Smooth muscle cell (in vitro differentiated cells): ENCODE measurements around the gene KIF7. TPM values are rescaled to one million over a fixed set of nuclear protein-coding genes. Genes with fewer than 3 reads are reported as not detected.

ENCODE experiments used
- DNase-seq: peaks from one replicate; lab custom pipeline; 2025; ENCODE audit not compliant: unreplicated experiment; lab: John Stamatoyannopoulos, UW
- H2AFZ ChIP-seq: fragments of 200-600 bp; sonication (generic); 2 replicates; pipeline ENCODE4 v1.6.0; 2016; ENCODE audit warnings: antibody characterized with exemption, low read depth, mild to moderate bottlenecking
- H3F3A ChIP-seq: fragments of 200-600 bp; sonication (generic); 2 replicates; pipeline ENCODE4 v1.6.0; 2017; ENCODE audit warnings: antibody characterized with exemption, low read depth
- H3K27ac ChIP-seq: fragments of 200-600 bp; sonication (generic); 2 replicates; pipeline ENCODE4 v1.5.1; 2016; ENCODE audit warnings: low read depth, mild to moderate bottlenecking
- H3K27me3 ChIP-seq: fragments of 200-600 bp; sonication (generic); 2 replicates; pipeline ENCODE4 v1.6.1; 2016; ENCODE audit warnings: low read depth, mild to moderate bottlenecking
- H3K36me3 ChIP-seq: fragments of 200-600 bp; sonication (generic); 2 replicates; pipeline ENCODE4 v1.5.1; 2016; ENCODE audit warnings: low read depth
- H3K4me1 ChIP-seq: fragments of 200-600 bp; sonication (generic); 2 replicates; pipeline ENCODE4 v1.5.1; 2016; ENCODE audit warnings: low read depth
- H3K4me2 ChIP-seq: fragments of 200-600 bp; sonication (generic); 2 replicates; pipeline ENCODE4 v1.6.0; 2016; ENCODE audit warnings: mild to moderate bottlenecking
- H3K4me3 ChIP-seq: fragments of 200-600 bp; sonication (generic); 2 replicates; pipeline ENCODE4 v1.5.1; 2016; ENCODE audit warnings: mild to moderate bottlenecking
- H3K79me2 ChIP-seq: fragments of 200-600 bp; sonication (generic); 2 replicates; pipeline ENCODE4 v1.6.0; 2016; ENCODE audit warnings: low read depth, mild to moderate bottlenecking
- H3K9ac ChIP-seq: fragments of 200-600 bp; sonication (generic); 2 replicates; pipeline ENCODE4 v1.6.0; 2016; ENCODE audit warnings: low read depth
- H3K9me3 ChIP-seq: fragments of 200-600 bp; sonication (generic); replicated peaks from 2 replicates; pipeline ENCODE4 v1.5.1; 2016; ENCODE audit warnings: low read depth
- H4K20me1 ChIP-seq: fragments of 200-600 bp; sonication (generic); 2 replicates; pipeline ENCODE4 v1.6.0; 2016; ENCODE audit warnings: low read depth
- CTCF ChIP-seq: fragments of 200-600 bp; sonication (generic); IDR thresholded peaks from 2 replicates; pipeline ENCODE4 v1.5.1; 2017; ENCODE audit warnings: borderline replicate concordance, mild to moderate bottlenecking, antibody characterized with exemption; ENCODE audit not compliant: insufficient read depth, poor library complexity, severe bottlenecking
- WGBS: methylation state at CpG from one replicate; pipeline ENCODE4 v1.1.7; 2016; ENCODE audit warnings: low lambda C conversion rate; 5-methylcytosine and 5-hydroxymethylcytosine counted together
- polyA plus RNA-seq: library from polyadenylated mRNA; unstranded; fragments of >200 nt; fragmentation: Nextera tagmentation; extraction: Ambion mirVana; gene quantifications from 2 replicates; pipeline ENCODE4 v1.2.1, GENCODE V29; 2016
- total RNA-seq: library from RNA; depleted of rRNA; stranded (reverse); fragments of >200 nt; gene quantifications from 2 replicates; pipeline ENCODE4 v1.2.3, GENCODE V29; 2014

Gene KIF7
- total and polyA plus RNA-seq, 2 experiments from 2014 or later: 4.8 to 7.6 TPM

- H4K20me1 ChIP-seq: no peaks in the 10 kb centered on the region
- H3K9ac ChIP-seq: no peak overlapping the region
- no peaks in the 10 kb centered on the region for H3K4me1 ChIP-seq
- no peak overlapping the region for H2AFZ ChIP-seq
- no peak overlapping the region for H3K27ac ChIP-seq
- no peaks in the 10 kb centered on the region for H3F3A ChIP-seq
- no peak for DNase-seq
- H3K9me3 ChIP-seq: no peaks in the 10 kb centered on the region
- no peak for TF ChIP-seq CTCF
- peaks cover 23% of the 10 kb centered on the region for H3K27me3 ChIP-seq
- no peak overlapping the region for H3K4me3 ChIP-seq
- no peaks in the 10 kb centered on the region for H3K36me3 ChIP-seq
- WGBS: 56% methylated on average over 1 of the region's 1 CpG
- no peaks in the 10 kb centered on the region for H3K79me2 ChIP-seq
- H3K4me2 ChIP-seq: no peak overlapping the region
These were observed 39.9 kb upstream of the KIF7 start for GRCh38 chr15:89695198-89695597.

GRCh38 chr15:89693696-89694095 is 38.4 kb upstream of the KIF7 start:
- H3K4me2 ChIP-seq: no peak overlapping the region
- H3F3A ChIP-seq: no peaks in the 10 kb centered on the region
- no peaks in the 10 kb centered on the region for H3K4me1 ChIP-seq
- peaks cover 12% of the 10 kb centered on the region for H3K27me3 ChIP-seq
- no peak overlapping the region for H2AFZ ChIP-seq
- H3K36me3 ChIP-seq: no peaks in the 10 kb centered on the region
- H3K27ac ChIP-seq: no peak overlapping the region
- no peaks in the 10 kb centered on the region for H4K20me1 ChIP-seq
- no peaks in the 10 kb centered on the region for H3K9me3 ChIP-seq
- no peak for DNase-seq
- no peak for TF ChIP-seq CTCF
- H3K4me3 ChIP-seq: no peak overlapping the region
- 55% methylated on average over 1 of the region's 1 CpG for WGBS
- no peak overlapping the region for H3K9ac ChIP-seq
- H3K79me2 ChIP-seq: no peaks in the 10 kb centered on the region

DNA sequence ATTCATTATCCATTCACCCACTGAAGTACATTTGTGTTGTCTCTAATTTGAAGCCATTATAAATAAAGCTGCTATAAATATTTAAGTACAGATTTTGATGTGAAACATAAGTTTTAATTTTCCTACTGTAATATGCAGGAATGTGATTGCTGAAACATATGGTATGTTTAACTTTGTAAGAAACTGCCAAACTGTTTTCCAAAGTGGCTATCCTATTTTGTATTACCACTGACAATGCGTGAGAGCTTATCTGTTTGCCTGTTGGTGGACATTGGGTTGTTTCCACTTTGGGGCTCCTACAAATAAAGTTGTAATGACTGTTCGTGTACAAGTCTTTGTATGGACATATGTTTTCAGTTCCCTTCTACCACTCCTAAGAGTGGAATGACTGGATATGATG is 37.8 kb upstream of the KIF7 start:
- no peaks in the 10 kb centered on the region for H3K36me3 ChIP-seq
- TF ChIP-seq CTCF: no peak
- H3K9me3 ChIP-seq: no peaks in the 10 kb centered on the region
- H2AFZ ChIP-seq: no peak overlapping the region
- no peak overlapping the region for H3K4me3 ChIP-seq
- H3K9ac ChIP-seq: no peak overlapping the region
- H3K27me3 ChIP-seq: peaks cover 12% of the 10 kb centered on the region
- H3K27ac ChIP-seq: no peak overlapping the region
- H3K79me2 ChIP-seq: no peaks in the 10 kb centered on the region
- 61% methylated on average over 2 of the region's 2 CpGs for WGBS
- no peak for DNase-seq
- no peaks in the 10 kb centered on the region for H3K4me1 ChIP-seq
- H3K4me2 ChIP-seq: no peak overlapping the region
- no peaks in the 10 kb centered on the region for H3F3A ChIP-seq
- no peaks in the 10 kb centered on the region for H4K20me1 ChIP-seq
